HG03520 (cell line): Measurements from ENCODE around the gene C3orf62.

Experiments
- ATAC-seq: cut with Tn5 transposase; IDR thresholded peaks from one replicate; pipeline ENCODE4 v1.9.1; 2021; ENCODE audit warnings: mild to moderate bottlenecking, moderate library complexity; ENCODE audit not compliant: unreplicated experiment

Gene C3orf62

DNA sequence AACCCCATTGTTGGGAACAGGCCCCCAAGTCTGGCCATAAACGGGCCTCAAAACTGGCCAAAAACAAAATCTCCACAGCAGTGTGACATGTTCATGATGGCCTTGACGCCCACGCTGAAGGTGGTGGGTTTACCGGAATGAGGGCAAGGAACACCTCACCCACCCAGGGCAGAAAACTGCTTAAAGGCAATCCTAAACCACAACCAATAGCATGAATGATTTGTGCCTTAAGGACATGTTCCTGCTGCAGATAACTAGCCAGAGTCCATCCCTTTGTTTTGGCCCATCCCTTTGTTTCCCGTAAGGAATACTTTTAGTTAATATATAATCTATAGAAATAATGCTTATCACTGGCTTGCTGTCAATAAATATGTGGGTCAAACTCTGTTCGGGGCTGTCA is 57.9 kb downstream of the C3orf62 start:
- ATAC-seq = no peak
